ENCODE results near the gene CDYL2. TPM values are rescaled to one million over a fixed set of nuclear protein-coding genes. Genes with fewer than 3 reads are reported as not detected.

The CDYL2 gene
- total and polyA plus RNA-seq, 11 donors: 0.80 to 8.6 (median 3.5) TPM

- no peak overlapping the region for H3K27ac ChIP-seq
- TF ChIP-seq POLR2A (IDR thresholded peaks at IDR 0.05) (no peak), CTCF (IDR thresholded peaks at IDR 0.05) (no peak)
- intact Hi-C loops (cut with DNase I): no loop called here
- H3K9me3 ChIP-seq: peaks cover 0 to 24% (median 12%) of the 10 kb centered on the region in 12 donors
- H3K4me3 ChIP-seq: no peak overlapping the region
- H3K36me3 ChIP-seq: no peaks in the 10 kb centered on the region
- no peaks in the 10 kb centered on the region for H3K4me1 ChIP-seq
- DNase-seq (no peak), ATAC-seq (no peak)
- H3K27me3 ChIP-seq: no peaks in the 10 kb centered on the region
- 63 to 70% (median 67%) methylated on average over 1 of the region's 1 CpG for WGBS, 4 donors
Measured at GRCh38 chr16:80844395-80844794, 40.0 kb upstream of the CDYL2 start.

- Histone ChIP-seq H3K9me3 (peaks cover 0 to 24% (median 12%) of the 10 kb centered on the region in 12 donors), H3K36me3 (no peaks in the 10 kb centered on the region), H3K27ac (no peak overlapping the region), H3K4me3 (no peak overlapping the region), H3K4me1 (no peaks in the 10 kb centered on the region), H3K27me3 (no peaks in the 10 kb centered on the region)
- intact Hi-C loops (cut with DNase I): no loop called here
- TF ChIP-seq POLR2A (IDR thresholded peaks at IDR 0.05): no peak
- no peak for TF ChIP-seq CTCF (IDR thresholded peaks at IDR 0.05)
- DNase-seq: no peak
- ATAC-seq: no peak
Measured at GRCh38 chr16:80841231-80841630, 36.8 kb upstream of the CDYL2 start.

GRCh38 chr16:80837533-80838147, 33.2 kb upstream of the CDYL2 start:
- Histone ChIP-seq H3K36me3 (no peaks in the 10 kb centered on the region), H3K27me3 (no peaks in the 10 kb centered on the region), H3K4me3 (no peak overlapping the region), H3K4me1 (no peaks in the 10 kb centered on the region), H3K9me3 (peaks cover 0 to 7% (median 0%) of the 10 kb centered on the region in 12 donors), H3K27ac (no peak overlapping the region)
- intact Hi-C loops (cut with DNase I): no loop called here
- no peak for DNase-seq
- no peak for ATAC-seq
- WGBS, 4 donors: 81 to 86% (median 85%) methylated on average over 9 of the region's 9 CpGs
- TF ChIP-seq CTCF (IDR thresholded peaks at IDR 0.05) (no peak), POLR2A (IDR thresholded peaks at IDR 0.05) (no peak)

GRCh38 chr16:80836846-80837245, 32.4 kb upstream of the CDYL2 start:
- Histone ChIP-seq H3K9me3 (peaks cover 0 to 7% (median 0%) of the 10 kb centered on the region in 12 donors), H3K4me1 (no peaks in the 10 kb centered on the region), H3K27ac (no peak overlapping the region), H3K27me3 (no peaks in the 10 kb centered on the region), H3K4me3 (no peak overlapping the region), H3K36me3 (no peaks in the 10 kb centered on the region)
- TF ChIP-seq CTCF (IDR thresholded peaks at IDR 0.05) (no peak), POLR2A (IDR thresholded peaks at IDR 0.05) (no peak)
- no peak for ATAC-seq
- DNase-seq: no peak
- WGBS, 4 donors: 73 to 83% (median 79%) methylated on average over 4 of the region's 4 CpGs
- intact Hi-C loops (cut with DNase I): no loop called here
